ENCODE results near the gene IGFBP6. TPM values are rescaled to one million over a fixed set of nuclear protein-coding genes. Genes with fewer than 3 reads are reported as not detected.

Gene IGFBP6
- total RNA-seq, 1 experiment from 2014 or later = 318 TPM

DNA sequence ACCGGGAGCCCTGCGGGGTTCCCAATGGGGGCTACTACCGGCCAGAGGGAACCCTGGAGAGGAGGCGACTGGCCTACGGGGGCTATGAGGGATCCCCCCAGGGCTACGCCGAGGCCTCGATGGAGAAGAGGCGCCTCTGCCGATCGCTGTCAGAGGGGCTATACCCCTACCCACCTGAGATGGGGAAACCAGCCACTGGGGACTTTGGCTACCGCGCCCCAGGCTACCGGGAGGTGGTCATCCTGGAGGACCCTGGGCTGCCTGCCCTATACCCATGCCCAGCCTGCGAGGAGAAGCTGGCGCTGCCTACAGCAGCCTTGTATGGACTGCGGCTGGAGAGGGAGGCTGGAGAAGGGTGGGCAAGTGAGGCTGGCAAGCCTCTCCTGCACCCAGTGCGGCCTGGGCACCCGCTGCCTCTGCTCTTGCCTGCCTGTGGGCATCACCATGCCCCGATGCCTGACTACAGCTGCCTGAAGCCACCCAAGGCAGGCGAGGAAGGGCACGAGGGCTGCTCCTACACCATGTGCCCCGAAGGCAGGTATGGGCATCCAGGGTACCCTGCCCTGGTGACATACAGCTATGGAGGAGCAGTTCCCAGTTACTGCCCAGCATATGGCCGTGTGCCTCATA lies 37.9 kb upstream of the IGFBP6 start:
- no peak for DNase-seq (ENCODE audit: low read depth)

DNA sequence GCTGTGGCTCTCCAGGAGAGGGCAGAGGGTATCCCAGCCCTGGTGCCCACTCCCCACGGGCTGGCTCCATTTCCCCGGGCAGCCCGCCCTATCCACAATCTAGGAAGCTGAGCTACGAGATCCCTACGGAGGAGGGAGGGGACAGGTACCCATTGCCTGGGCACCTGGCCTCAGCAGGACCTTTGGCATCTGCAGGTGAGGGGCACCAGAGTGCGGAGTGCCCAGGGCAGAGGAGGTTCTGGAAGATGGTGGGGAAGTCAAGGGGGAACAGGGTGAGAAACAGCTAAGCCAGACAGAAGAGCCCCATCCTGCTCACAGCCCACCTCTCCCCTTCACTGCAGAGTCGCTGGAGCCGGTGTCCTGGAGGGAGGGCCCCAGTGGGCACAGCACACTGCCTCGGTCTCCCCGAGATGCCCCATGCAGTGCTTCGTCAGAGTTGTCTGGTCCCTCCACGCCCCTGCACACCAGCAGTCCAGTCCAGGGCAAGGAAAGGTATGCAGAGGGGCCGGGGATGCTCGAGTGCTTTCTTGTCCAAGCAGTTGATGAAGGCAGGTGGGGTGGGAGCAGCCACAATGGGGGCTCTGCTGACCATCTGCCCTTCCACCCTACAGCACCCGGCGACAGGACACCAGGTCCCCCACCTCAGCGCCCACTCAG lies 37.3 kb upstream of the IGFBP6 start:
- DNase-seq (ENCODE audit: low read depth) = no peak

DNA sequence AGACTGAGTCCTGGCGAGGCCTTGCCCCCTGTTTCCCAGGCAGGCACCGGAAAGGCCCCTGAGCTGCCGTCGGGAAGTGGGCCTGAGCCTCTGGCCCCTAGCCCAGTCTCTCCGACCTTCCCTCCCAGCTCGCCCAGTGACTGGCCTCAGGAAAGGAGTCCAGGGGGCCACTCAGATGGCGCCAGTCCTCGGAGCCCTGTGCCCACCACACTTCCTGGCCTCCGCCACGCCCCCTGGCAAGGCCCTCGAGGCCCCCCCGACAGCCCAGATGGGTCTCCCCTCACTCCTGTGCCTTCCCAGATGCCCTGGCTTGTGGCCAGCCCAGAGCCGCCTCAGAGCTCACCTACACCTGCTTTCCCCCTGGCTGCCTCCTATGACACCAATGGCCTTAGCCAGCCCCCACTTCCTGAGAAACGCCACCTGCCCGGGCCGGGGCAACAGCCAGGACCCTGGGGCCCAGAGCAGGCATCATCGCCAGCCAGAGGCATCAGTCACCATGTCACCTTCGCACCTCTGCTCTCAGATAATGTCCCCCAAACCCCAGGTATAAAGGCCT lies 36.7 kb upstream of the IGFBP6 start:
- no peak for DNase-seq (ENCODE audit: low read depth)

DNA sequence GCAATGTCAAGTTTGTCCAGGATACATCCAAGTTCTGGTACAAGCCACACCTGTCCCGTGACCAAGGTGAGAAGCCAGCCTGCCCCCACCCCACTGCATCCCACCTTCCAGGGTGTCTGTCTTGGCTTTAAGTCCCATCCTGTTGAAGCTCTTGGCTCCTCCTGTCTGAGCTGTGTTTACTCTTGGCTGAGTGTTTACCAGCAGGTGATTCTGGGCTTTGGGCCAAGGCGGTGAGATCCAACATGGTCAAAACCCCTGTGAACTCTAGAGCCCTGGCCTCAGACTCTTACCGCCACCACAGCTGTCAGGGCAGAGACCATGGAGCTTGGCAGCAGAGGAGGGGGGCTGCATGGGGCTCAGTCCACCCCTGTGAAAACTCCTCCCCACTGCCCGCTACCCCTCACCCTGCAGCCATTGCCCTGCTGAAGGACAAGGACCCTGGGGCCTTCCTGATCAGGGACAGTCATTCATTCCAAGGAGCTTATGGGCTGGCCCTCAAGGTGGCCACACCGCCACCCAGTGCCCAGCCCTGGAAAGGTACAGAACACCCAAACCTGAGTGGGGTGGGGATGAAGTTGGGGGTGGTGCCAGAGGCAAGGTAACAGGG lies 36.0 kb upstream of the IGFBP6 start:
- peak; percentile 73 for DNase-seq (ENCODE audit: low read depth)

DNA sequence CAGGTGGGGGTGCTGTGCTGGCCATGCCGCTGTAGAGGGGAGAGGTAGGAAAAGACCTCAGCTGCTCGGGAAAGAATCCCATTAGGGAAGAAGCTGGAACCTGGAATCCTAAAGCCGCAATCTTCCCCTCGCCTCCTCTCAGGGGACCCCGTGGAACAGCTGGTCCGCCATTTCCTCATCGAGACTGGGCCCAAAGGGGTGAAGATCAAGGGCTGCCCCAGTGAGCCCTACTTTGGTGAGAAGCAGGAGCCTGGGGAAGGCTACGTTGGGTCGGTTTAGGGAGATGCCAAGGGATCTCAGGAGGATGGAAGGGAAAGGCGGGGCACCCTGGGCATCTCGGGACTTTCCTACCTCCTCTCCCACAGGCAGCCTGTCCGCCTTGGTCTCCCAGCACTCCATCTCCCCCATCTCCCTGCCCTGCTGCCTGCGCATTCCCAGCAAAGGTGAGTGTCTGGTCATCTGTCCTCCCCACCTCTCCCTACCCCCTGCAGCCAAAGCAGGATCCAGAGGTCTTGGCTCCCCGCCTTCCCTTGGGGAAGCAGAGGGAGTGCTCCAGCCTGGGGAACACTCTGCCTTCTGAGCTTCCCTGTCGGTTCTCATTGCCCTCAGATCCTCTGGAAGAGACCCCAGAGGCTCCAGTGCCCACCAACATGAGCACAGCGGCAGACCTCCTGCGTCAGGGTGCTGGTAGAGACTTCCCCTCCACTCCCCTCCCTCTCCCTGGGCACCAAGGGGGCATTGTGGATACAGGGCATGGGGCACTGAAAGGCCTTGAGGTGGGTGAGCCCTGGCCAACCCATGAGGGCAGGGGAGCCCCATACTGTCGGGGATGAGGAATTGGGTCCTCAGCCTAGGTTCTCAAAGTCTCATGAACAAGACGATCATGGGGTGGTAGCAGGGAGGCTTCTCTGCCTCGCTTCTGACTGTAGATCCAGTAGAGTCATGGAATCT lies 35.2 kb upstream of the IGFBP6 start:
- DNase-seq (ENCODE audit: low read depth) = no peak

DNA sequence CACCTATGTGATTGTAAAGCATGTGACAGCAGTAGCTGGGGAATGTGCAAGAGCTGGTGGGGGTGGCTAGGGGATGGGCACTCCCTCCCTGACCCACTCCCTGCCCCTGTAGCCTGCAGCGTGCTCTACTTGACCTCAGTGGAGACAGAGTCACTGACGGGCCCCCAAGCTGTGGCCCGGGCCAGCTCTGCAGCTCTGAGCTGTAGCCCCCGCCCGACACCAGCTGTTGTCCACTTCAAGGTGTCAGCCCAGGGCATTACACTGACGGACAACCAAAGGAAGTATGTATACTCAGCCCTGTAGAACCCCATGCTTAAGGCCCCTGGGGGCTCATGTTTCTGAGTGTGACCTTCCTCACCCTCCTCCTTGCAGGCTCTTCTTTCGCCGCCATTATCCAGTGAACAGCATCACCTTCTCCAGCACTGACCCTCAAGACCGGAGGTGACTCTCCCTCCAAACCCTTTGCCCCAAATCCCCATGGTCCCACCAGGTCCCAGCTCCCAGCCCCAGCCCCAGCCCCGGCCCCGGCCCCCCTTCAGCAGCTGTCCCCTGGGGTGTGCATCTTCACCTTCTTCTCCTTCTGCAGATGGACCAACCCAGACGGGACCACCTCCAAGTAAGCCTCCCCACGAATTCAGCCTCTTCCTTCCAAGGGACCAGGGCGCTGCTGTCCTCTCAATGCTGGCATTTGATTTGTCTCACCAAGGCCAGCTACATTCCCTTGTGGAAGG lies 34.3 kb upstream of the IGFBP6 start:
- DNase-seq (ENCODE audit: low read depth) = no peak

DNA sequence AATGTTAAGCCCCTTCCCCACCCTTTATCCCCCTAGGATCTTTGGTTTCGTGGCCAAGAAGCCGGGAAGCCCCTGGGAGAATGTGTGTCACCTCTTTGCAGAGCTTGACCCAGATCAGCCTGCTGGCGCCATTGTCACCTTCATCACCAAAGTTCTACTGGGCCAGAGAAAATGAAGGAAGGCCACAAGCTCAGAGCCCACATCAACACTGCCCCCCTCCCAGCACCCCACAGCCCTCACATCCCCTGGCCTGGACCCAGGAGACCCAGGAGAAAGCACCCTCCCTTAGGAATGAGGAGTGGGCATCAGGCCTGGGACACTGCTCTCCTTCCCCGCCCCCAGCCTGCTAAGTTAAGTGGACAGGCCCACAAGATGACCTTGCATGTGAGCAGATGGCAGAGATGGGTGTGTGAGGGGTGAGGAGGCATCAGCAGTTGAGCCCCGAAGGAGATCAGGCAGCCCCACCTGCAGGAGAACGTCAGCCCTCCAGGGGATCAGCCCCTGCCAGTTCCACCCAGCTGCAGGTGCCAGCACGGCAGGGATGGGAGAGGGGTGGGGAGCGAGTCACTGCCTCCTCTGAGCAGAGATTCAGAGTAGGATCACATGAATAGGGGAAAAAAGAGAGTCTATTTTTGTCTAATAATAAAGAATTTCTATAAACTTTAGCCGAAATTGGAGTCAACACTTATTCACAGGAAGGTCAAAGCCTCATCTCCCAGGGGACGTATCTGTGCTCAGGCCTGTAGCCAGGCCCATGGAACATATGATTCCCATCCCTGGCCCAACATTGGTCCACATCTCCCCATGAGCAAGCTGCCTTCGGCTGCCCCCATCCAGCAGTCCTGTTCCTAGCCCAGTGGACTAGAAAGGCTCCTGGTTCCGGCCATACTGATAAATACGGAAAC lies 33.5 kb upstream of the IGFBP6 start:
- peak; percentile 50 for DNase-seq (ENCODE audit: low read depth)

DNA sequence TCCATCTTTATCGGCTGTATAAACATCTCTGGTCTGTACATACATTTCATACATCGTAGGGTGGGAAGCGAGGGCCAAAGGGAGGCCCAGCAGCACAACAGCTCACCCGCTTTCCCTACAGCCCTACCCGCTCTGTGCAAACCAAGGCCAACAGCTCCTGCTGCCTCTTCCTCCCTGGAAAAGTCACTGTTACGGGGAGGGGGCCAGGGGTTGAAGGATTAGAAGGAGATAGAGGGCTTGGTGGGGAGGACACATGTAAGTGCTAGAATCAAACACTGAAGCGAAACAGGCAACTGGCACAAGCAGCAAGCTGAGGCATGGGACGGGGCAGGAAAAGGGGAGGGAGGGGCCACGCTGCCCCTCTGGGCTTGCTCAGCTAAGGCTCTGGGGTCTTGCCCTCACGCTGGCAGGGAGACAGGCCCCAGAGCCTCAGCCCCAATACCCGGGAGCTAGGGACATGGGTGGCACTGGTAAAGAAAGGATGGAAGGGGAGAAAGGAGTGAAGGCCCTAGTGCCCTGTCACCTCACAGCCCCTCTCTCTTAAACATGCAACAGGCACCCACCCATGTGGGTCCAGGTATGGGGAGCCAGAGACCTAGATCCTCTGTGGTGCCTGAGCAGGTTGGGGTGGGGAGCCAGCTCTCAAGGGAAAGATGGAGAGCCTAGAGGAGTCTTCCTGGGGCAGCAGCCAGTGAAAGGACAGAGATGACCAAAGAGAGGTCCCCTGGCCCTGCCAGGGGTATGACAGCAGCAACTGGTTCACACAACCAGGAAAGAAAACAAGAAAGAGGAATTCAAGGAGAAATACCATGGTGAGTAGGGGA lies 32.6 kb upstream of the IGFBP6 start:
- DNase-seq (ENCODE audit: low read depth) = no peak

DNA sequence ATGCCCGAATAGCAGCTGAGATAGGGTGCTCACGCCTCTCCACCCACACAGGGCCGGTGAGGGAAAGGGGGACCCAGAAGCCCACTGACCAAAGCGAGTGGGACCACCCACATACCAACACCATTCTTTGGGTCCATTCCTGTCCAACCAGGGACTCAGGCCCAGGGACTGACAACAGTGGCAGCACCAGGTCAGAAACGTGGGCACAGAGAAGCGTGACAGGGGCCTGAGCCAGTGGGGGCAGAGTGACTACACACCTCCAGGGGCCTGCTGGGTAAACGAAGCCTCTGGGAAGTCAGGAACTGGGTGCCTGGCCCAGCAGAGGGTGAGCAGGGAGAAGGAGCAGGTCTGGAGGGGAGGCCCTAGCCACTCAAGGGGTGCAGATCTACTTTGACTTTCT lies 32.0 kb upstream of the IGFBP6 start:
- no peak for DNase-seq (ENCODE audit: low read depth)

DNA sequence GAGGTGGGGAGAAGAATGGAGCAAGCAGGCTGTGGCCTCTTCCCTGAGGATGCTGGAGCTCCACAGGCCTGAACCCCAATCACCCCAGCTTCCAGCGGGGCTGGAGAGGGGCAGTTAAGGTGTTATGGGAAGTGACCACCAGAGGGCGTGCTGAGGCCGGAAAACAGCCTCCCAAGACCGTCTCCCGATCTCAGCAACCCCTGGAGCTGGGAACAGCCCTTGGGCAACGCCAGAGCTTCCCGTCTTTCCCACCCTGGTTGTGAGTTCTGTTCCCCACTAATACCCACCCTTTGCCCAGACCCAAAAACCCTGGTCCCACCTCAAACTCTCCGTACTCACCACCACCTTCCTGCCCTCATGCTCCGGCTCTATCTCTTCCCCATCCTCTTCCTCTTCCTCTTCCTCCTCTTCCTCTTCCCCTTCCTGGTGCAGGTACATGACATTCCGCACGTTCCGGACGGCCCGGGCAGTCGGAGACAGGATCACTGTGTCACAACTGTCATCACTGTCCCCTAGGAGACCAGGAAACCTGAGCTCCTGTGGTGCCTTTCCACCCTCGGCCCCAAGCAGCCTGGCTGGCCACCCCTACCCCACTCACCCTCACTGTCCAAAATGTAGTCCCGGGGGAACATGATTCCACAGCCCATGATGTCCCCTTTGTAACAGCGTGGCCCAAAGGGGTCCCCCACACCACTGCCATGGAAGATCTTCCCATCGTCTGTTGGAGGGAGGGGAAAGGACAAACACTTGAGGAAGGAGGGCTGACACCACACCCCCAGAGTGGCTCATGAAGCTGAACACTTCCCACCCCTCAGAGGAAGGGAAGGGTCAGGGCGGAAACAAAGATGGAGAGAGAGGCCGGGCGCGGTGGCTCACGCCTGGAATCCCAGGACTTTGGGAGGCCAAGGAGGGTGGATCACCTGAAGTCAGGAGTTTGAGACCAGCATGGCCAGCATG lies 31.2 kb upstream of the IGFBP6 start:
- DNase-seq (ENCODE audit: low read depth) = peak; percentile 77

DNA sequence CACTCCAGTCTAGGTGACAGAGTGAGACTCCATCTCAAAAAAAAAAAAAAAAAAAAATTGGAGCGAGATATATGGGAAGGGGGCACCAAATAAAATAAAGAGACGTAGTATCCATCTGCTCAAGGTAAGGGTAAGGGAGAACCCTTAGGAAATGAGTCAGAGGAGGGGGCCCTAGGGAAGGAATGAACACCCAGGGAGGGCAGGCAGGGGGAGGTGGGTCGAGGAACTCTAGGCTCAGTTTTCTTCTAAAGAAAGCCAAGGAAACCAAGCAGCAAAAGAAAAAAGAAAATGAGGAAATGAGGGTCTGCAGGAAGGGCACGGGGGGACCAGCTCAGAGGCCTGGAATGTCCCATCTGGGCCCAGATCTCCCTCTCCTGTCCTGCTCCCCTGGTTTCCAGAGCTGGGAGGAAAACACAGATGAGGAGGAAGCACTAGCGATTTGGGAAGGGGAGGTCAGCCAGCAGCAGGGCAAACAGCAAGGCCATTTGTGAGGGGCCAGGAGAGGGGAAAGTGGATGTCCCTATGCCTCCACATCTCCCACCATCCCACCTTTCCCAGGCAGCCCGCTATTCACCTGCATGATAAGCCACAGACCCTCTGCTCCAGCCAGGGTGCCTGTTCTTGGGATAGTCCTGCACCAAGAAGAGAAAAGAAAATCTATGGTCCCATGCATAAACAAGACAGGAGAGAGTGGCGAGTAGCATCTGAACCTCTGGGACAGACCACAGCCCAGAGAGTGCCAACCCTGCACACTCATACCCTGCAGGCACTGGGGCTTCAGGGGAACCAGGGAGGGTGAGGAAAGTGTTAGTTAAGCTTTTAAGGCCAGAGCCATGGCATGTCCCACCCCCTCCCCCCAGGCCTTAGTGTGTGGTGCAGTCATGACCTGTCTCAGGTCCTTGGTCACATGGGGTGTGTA lies 30.1 kb upstream of the IGFBP6 start:
- peak; percentile 69 for DNase-seq (ENCODE audit: low read depth)

DNA sequence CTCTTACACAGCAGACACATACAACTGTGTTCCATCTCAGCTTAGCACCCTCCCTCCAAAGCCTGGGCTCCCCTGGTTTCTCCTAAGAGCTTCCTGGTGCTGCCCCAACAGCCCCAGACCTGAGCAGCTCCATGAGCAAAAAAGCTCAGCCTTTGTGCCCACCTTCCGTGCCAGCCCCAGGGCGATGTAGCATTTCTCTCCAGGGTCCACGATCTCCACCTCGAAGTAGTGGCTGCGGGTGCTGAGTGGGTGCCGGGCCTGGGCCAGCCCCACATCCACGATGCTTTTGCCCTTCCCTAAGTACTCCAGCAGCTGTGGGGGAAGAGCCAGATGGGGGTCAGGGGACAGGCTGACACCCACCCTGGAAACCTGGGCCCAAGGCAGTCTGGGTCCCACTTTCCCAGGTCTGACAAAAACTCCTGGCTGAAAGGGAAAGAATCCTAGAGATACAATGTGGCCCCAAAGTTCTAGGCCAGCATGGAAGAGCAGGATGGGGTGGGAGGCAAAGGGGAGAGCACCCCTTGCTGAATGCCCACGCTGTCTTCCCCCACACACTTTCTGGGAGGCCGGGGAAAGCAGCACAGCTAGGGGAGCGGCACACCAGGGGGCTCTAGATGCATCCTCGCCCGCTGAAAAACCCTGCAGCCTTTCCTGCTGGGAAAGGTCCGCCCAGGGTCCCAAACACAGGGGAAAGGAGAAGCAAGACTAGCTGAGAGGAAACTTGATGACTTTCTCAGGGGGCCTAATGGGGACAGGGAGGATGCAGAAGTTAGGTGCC lies 29.3 kb upstream of the IGFBP6 start:
- DNase-seq (ENCODE audit: low read depth) = no peak

DNA sequence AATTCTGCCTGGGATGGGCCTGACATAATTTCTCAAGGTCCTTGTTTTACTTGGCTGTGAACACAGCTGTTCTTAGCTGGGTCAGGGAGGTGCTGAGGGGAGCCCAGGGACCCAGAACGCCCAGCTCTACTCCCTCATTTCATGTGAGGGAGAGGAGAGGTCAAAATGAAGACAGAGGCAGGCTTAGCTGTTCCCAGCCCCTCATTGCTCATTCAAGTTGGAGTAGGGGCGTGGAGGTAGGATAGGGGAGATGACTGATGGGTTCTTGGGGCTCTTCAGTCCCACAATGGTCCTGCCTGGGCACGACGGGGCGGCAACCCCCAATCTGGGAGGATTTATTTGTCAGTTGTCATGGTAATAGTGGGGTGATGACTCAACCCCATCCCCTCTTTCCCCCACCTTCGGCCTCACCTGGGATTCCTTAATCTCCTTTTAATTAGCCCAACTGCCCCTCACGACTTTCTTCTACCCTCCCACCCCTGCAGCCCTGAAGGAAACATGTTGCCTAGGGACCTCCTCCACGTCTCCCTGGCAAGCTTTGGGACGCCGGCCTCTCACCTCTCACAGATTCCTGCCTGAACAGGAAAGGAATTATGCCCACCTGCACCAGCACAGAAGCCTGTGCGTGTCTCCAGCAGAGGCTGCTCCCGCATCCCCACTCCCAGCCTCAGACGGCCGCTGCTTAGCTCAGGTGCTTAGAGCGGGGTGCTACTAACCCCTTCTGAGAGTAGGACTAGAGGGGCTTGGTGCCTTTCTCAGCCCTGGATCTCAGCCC lies 28.5 kb upstream of the IGFBP6 start:
- DNase-seq (ENCODE audit: low read depth) = no peak

DNA sequence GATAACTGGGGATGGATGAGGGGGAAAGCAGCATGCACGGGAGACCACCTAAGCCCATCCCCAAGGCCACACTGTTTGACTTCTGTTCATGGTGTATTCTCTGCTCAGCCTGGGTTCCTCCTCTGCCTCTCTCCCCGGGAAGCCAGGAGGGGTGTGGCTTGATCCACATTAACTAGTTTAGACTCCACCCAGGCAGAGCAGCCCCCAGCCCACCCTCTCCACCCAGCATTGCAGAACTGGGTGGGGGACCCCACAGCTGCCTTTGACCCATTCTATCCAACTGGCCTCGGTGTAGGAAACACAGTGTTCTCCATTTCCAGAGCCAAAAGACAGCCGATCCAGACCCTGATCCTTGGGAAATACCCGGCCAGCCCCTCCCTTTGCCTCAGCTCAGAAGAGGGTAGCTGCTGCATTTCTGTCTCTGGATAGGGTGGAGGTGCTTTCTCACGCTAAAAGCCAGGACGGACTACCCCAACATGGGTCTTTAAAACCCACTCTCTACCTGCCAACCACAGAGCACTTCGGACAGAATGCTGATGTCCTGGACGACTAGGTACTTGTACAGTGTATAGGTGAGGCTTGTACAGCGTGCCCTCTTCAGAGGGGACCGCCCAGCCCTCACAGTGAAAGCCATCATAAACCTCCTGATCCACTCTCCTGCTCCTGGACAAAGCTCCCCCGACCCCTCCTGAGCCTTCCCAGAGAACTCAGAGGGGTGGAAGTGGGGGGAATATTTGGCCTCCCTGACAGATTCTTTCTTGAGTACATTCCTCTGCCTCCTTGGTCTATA lies 27.7 kb upstream of the IGFBP6 start:
- DNase-seq (ENCODE audit: low read depth) = no peak

All from M059J (cell line).